LoVo (cell line): Measurements from ENCODE around the gene ADAP1.
"Not testable (repeated sequence)": the region's sequence is repeated elsewhere in the genome, so short reads cannot be mapped to it uniquely, and the experiment has no call there.

Experiments used
- DNase-seq: peaks from one replicate; pipeline ENCODE4 v3.0.0-alpha.2; 2016; ENCODE audit warnings: low spot score

ADAP1 gene

DNA sequence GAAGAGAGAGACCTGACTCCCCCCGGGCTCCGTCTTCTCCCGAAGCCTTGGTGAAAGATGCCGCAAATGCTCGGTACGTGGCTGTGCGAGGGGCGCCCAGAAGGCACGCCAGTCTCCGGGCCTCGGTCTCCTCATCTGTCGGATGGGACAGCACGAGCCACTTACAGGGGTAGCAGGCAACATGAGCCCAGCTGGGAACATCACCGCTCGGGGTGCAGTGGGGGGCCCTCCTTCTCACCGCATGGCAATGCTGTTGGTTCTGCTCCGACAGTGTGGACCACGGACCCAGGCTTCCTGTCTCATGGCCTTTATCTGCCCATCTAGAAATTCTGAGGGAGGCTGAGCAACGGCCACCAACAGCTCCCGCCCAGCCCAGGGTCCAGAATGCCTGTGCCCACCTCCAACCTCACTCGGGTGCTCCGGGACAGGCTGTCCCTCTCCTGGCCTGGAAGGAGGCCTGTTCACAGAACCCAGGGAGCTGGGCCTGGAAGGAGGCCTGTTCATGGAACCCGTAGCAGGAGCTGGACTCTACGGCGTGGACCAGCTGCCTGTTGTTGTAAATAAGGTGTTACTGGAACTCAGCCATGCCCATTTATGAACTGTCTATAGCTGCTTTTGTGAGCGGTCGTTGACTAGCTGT lies 15.8 kb downstream of the ADAP1 start:
- DNase-seq = no peak

DNA sequence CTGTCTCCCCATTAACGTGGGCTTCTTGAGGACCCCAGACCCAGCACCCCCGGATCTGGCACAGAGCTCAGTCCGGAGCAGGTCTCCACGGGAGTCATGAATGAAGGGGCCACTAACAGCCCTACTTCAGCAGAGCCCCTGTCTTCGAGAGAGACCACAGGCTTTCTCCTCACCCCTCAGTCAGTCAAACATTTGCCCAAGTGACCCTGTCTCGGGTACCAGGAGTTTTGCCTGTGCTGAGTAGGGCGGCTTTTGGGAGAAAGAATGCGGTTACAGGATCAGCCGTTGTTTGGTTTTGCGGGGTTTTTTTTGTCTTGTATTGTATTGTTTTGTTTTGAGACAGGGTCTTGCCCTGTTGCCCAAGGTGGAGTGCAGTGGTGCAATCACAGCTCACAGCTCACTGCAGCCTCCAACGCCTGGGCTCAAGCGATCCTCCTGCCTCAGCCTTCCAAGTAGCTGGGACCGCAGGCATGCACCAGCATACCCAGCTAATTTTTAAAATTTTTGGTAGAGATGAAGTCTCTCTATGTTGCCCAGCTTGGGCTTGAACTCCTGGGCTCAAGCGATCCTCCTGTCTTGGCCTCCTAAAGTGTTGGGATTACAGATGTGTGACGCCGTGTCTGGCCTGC lies 16.5 kb downstream of the ADAP1 start:
- DNase-seq = no peak

DNA sequence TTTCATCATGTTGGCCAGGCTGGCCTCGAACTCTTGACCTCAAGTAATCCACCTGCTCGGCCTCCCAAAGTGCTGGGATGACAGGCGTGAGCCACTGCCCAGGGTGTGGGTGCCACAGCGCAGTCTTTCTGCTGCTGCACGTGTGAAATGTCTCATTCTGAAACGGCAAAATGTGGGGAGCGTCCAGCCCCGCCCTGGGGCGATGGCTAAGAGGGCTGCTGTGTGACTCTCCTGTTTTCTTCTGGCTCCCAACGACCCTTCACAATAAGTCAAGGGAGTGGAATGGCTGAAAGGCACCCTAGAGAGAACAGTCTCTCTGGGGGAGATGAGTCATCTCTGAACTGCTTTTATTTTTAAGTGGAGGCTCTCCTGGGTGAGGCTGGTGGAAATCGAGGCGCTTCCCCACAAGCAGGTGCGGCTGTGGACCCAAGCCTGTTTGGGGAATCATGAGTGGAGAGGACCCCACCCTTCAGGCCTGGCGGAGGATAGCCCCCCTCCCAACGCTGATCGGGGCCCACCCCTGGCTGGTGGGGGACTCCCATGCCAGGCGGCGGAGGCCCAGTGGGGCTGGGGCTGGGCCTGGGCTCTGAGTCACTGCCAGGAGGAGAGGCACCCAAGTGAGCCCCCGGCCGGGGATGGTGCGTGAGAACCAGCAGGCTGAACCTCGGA lies 18.0 kb downstream of the ADAP1 start:
- peak; percentile 87 for DNase-seq

DNA sequence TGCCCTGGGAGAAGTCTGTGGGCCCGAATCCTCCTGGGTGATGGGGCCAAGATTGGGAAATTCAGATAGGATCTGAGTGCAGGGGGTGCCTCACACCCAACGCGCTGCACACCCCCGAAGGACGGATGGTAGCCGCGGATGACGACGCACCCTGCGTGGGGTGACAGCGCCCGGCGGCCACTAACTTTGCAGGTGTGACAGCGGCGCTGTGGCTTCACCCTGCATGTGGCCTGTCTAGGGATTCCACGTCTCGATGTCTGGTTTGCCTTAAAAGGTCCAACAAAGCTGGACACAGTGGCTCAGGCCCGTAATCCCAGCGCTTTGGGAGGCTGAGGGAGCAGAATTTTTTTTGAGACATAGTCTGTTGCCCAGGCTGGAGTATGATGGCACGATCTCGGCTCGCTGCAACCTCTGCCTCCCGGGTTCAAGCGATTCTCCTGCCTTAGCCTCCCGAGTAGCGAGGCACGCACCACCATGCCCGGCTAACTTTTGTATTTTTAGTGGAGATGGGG lies 18.6 kb downstream of the ADAP1 start:
- DNase-seq = no peak

DNA sequence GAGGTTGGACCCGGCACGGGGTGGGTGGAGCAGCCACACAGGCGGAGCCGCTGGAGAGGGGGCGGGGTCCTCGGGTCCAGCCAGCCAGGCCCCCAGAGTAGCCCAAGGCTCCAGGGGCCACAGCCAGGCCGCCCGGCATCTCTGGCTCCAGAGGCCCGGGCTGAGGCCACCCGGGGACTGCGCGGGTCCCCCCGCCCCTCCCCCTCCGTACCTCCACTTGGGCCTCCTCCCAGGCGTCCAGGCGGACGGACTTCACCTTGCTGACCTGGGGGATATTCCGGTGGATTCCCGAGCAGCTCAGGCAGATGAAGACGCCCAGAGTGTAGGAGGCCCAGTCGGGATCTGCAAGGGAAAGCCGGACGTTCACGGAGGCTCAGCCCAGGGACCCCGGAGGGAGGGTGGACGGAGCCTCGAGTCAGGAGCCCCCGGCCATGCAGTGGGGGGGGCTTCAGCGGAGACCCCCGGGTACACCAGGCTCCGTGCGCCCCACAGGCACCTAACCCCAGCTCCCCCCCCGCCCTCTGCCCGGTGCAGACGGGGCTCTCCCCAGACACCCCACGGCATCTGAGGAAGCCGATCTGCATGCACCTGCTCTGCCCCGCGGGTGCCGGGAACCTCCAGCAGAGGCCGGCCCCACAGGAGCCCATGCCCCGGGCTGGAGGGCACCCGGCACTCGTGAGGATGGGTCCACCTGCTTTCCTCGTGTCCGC lies 19.2 kb downstream of the ADAP1 start:
- DNase-seq = no peak

DNA sequence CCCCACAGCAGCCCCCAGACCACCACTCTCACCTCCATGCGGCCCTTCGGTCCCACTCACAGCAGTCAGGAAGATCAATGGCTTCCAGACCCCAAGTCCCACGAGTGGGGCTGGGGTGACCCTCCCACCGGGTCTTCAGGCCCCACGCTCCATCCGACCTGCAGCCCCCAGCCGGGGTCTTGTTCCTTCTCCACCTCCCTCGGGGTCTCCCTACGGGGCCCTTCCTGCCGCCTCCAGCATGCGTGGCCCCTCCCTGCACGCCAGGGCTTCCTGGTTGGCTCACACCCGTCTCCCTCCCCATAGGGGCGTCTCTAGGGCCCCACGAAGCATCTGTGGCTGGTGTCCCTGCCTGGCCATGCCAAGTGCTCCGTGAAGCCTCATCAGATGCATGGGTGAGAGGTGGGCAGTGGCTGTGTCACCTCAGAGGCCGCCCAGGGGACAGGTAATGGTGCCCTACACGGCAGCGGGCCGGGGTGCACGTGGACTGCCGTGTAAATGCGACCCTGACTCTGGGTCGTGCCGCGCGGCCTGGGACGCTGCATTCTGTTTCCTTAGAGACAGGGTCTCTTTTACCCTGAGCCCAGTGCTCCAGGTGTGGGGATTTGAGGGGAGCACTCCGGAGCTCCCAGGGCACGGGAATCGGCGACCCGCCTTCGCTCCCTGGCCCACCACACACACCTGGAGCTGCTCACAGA lies 19.9 kb downstream of the ADAP1 start:
- no peak for DNase-seq

DNA sequence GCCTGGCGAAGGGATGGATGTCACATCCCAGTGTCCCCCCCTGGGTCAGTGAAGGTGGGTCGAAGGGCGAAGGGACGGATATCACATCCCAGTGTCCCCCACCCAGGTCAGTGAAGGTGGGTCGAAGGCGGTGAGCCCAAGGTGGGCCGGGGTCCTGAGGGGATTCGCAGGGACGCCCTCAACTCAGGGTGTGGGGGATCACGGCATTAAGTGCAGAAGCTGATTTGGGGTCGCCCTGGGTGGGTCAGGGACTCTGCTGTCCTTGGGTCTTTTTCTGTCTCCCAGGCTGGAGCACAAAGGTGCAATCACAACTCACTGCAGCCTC lies 21.9 kb downstream of the ADAP1 start:
- DNase-seq = no peak

DNA sequence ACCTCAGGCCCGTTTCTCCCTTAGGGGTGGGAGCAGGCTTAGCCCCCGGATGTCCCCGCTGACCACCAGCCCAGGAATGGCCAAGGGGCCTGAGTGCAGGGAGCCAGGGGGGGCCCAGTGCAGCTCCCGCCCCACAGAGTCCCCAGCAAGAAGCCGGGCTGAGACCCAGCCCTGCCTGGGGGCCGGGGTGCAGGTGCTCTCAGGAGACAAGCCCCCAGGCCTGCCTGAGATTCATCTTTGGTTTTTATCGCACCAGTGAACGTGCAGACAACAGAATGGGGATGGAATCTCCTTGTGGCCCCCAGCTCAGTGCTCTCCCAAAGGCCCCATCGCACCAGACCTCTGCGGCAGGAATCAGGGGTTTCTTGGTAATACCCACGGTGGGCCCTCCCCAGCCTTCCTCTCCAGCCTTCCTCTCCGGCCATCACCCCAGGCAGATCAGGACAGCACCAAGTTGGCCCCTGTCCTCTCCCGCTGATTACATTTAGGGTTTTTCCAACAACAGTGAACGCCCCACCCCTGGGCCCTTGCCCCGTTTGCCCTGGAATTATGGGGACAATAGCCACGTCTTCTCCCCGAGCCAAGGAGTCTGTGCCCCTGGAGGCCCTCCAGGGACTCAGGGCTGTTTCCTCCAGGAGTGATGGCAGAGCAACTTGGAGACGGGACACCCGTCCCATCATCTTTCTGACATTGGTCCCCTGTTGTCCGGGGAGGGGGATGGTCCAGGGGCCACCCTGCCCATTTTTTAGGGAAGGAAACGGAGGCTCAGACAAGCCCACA lies 22.4 kb downstream of the ADAP1 start:
- DNase-seq = no peak

DNA sequence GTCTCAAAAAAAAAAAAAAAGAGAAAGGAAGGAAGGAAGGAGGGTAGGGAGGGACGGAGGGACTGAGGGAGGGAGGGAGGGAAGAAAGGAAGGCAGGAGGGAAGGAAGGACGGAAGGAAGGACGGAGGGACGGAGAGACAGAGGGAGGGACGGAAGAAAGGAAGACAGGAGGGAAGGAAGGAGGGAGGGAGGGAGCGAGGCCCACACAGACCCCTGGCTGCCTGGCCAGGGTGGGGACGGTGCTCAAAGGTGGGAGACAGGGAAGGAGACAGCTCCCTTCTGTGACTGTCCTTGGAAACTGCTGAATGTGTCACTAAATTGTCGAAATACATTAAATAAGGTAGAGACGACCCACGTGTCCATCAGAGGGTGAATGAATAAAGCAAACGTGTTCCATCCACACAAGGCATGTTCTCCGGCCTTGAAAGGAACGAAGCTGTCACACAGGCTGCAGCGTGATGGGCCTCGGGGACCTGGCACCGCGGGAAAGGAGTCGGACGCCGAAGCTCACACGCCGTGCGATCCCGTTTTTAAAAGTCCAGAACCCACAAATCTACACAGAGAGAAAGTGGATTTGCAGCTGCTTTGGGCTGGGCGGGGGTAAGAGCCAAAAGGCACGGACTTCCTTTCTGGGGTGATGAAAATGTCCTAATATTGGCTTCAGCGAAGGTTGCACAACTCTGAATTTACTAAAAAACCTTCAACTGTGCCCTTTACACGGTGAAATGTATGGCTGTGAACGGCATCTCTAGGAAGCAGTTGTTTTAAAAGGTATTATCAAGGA lies 23.3 kb downstream of the ADAP1 start:
- no peak for DNase-seq

DNA sequence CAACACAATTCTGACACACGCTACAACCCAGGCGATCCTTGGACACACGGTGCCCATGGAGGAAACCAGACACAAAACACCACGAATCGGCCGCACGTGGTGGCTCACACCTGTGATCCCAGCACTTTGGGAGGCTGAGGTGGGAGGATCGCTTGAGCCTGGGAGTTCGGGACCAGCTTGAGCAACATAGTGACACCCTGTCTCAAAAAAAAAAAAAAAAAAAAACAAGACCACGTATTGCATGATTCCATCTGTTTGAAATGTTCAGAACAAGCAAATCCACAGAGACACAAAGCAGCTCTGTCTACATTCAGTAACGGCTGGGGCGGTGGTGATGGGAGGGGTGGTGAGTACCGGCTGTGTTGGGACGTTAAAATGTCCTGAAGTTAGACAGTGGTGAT lies 25.2 kb downstream of the ADAP1 start:
- DNase-seq = no peak

DNA sequence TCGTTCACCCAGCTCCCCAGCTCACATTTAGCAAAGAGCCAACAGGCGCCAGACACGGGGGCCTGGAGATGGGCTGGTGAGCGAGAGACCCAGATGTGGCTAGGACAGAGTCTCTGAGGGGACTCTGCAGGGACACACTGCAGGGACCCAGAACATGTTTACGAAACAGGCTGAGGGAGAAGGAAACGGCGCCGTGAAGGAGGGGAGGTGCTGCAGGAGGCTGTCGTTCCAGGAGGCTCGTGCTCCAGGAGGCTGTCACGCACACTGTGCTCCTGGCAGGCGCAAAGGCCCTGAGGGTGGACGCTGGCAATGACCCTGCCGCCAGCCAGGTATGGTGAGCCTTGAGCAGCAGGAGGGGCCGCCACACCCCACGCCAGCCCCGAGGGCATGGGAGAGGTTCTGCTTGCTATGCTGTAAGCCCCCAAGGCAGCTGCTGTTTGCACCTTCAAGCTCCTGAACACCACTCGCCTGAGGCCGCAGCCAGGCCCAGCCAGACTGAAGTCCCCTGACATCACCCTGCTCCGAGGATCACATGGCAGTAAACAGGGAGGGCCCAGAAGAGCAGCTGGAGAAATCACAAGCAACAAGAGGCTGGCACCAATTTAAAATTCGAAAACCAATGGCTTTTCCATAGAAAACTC lies 27.3 kb downstream of the ADAP1 start:
- DNase-seq = peak; percentile 53

DNA sequence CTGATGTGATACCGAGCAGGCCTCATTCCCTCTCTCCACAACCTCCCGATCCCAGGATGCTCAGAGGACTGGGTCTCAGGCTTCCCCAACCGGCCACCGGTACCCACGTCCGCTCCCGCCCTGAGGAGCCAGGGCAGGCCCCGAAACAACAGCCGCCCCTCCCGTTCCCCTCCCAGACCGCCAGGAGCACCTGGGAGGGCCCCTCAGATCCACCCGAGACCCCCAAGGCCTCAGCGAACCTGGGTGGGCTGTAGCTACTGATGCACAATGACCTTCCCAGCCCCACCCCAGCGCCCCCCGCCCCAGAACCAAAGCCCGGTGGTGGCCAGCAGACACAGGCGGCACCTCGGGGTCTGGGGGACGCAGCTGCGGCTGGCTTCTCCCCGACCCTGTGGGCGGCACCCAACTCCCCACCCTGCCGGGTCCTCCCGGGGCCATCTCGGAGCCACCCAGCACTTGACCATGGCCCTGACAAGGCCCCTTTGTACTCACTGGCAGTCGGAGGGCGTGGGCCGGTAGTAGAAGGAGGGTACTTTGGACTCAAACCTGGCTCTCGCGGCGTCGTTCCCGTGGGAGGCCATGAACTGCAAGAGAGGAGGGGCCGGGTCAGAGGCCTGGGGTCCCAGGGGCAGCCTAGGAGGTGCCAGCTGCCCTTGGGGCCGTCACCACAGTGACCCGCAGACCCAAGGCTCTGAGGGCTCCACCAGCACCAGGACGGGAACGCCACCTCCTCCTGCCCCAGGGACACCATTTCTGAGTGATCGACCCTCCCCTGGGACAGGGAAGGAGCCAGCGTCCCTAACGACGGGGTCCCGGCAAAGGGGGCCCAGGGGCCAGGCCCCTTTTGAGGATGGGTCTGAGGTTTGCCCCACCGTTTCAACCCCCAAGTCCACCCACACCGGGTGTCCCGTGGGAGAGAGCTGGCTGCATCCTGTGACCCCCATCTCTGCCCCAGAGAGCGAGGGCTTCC lies 28.1 kb downstream of the ADAP1 start:
- peak; percentile 60 for DNase-seq

DNA sequence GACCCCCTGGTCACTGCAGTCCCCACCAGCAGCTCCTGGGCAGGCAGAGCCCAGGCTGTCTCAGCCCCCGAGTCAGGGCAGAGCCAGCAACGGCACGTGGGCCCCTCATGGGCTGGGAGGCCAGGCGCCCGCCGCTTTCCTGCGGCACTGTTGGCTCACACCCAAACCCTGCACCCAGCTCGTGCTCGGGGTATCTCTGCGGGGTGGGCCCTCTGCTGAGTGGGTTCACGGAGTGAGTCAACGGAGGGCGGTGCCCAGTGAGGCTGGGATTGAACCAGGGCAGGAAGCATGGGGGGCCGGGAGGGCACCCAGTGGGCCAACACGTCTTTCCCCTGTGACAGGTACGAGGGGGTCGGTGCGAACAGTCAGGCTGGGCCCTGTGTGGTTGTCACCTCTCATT lies 28.9 kb downstream of the ADAP1 start:
- no peak for DNase-seq

DNA sequence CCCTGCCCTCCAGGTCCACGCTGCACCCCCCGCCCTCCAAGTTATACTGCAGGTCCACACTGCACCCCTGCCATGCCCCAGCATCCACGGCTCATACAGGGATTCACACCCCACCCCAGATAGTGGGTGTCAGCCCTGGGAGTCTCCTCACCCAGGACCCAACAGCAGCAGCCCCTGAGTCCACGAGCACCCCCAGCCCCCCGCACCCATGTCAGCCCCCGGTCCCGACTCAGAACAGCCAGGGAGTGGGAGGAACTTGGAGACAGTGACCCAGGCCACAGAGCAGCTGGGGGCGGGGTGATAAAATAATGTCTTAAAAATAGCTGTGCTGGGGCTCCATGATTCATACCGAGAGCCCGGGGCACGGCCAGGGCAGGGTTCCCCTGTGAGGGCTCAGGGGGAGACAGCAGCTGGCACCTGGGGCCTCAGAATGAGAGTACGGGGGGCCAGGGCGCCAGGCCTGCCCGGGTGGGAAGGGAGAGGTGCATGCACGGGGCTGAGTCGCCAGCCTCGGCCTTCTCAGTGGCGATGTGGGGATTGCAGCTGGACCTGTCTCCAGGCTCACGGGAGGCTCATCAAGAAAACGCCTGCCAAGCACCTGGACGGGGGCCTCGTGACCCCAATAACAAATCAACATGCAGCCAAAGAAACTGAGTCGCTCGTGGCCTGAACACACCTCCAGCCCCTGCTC lies 29.8 kb downstream of the ADAP1 start:
- DNase-seq = no peak

DNA sequence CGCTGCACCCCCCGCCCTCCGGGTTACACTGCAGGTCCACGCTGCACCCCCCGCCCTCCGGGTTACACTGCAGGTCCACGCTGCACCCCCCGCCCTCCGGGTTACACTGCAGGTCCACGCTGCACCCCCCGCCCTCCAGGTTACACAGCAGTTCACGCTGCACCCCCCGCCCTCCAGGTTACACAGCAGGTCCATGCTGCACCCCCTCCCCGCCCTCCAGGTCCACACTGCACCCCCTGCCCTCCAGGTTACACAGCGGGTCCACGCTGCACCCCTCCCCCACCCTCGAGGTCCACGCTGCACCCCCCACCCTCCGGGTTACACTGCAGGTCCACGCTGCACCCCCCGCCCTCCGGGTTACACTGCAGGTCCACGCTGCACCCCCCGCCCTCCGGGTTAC lies 30.4 kb downstream of the ADAP1 start:
- DNase-seq = not testable (repeated sequence)

DNA sequence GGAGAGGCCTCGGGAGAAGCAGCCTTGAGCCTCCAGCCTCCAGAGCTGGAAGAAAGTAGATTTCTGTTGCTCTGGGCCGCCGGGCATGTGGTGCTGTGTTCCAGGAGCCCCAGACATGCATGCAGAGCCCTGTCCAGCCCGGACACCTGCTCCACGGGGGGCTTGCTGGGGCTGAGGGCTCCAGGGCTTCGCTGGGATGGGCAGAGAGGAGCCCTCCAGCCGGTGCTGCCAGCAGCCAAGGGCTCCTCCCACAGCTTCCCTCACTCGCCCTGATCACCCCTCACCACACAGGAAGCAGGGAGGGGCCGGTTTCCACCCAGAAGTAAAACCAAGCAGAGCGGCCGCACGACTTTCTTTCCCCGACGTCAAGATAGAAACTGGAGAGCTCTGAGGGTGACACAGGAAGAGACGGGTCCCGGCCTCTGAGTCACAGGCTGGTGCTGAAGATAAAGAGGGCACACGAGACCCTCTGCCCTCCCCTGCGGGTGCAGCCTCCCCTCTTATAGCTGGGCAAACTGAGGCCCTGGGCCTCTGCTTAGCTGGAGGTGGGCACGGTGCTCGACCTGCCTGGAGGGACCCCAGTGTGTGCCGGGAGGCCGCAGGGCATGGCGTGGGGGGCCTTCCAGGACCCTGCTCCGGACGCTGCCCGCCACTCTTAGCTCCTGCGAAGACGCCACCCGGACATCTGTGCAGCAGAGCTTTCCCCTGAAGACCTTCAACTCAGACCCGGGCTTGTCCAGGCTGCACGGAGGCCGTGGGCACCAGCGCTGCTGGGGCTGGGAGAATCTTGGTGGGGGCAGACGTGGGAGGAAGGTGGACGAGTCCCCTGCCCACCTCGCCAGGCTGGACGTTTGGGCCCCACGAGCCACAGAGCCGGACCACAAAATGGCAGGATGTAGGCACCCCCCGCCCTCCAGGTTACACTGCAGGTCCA lies 31.1 kb downstream of the ADAP1 start:
- no peak for DNase-seq
